Activated CD4-positive, alpha-beta T cell treated with anti-CD3 and anti-CD28 coated beads, Interleukin-2, amount 50 U/mL, for 4 hours (primary cell): ENCODE results near the gene DNMT3L.
A peak's percentile ranks its signal among the peaks of the same experiment; 100 is the strongest.
"Not testable (repeated sequence)": the region's sequence is repeated elsewhere in the genome, so short reads cannot be mapped to it uniquely, and the experiment has no call there.

ENCODE experiments used
- DNase-seq, 2 experiments: peaks; one replicate each; pipeline ENCODE4 v3.0.0-alpha.2; 2020

Gene DNMT3L

DNA sequence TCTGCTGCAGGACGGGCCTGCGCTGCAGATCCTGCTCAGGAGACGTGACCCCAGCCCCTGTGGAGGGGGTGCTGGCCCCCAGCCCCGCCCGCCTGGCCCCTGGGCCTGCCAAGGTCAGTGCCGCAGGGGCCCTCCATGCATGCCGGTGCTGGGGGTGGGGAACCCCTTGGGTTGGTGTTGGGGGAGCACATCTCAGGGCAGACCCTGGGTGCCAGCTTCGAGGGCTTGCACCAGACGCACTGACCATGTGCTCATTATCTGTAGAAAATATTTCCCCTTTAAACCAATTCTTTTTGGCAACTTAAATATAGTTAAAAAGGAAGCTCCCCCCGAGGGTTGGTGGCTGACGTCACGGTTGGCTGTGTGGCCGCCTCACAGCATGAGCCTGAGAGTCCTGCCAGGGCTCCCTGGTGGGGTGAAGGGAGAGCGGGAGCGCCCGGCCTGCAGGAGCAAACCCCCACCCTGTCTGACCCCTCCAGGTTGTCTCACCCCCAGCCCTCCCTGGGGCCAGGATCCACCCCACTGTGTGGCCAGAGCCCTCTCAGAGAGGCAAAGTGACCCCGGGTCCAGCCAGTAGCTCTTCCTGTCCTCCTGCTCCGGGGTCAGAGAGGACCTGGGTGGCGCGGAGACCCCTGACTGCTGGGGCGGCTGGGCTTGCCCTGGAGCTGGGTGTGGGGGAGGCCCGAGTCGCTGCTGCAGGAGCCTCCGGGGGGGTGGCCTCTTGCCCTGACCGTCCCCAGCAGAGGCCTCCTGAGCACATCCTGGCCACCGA lies 32.9 kb upstream of the DNMT3L start:
- no peak for DNase-seq

DNA sequence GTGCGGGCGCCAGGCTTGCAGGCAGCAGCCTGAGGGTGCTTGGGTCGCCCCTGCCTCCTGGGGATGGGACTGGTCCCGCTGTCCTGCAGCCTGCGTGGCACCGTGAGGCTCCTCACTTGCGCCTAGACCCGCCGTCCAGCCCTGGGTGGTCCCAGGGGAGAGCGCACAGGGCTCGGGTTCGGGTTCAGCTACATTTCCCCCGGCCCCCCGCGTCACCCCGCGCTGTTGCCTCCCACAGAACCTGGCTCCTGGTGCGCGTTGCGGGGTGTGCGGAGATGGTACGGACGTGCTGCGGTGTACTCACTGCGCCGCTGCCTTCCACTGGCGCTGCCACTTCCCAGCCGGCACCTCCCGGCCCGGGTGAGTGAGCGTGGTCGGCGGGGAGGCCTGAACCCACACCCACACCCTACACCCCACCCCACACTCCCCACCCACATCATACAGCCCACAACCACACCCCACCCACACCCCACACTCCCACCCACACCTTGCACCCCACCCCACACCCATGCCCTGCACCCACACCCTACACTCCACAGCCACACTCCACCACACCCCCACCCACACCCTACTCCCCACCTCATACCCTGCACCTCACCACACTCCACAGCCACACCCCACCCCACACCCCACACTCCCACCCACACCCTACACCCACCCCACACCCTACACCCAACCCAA lies 32.0 kb upstream of the DNMT3L start:
- DNase-seq: peak; percentile 28 to 36

- no peak for DNase-seq
Measured at GRCh38 chr21:44292812-44293195, 31.1 kb upstream of the DNMT3L start.

- DNase-seq: no peak
Measured at GRCh38 chr21:44291936-44292811, 30.5 kb upstream of the DNMT3L start.

DNA sequence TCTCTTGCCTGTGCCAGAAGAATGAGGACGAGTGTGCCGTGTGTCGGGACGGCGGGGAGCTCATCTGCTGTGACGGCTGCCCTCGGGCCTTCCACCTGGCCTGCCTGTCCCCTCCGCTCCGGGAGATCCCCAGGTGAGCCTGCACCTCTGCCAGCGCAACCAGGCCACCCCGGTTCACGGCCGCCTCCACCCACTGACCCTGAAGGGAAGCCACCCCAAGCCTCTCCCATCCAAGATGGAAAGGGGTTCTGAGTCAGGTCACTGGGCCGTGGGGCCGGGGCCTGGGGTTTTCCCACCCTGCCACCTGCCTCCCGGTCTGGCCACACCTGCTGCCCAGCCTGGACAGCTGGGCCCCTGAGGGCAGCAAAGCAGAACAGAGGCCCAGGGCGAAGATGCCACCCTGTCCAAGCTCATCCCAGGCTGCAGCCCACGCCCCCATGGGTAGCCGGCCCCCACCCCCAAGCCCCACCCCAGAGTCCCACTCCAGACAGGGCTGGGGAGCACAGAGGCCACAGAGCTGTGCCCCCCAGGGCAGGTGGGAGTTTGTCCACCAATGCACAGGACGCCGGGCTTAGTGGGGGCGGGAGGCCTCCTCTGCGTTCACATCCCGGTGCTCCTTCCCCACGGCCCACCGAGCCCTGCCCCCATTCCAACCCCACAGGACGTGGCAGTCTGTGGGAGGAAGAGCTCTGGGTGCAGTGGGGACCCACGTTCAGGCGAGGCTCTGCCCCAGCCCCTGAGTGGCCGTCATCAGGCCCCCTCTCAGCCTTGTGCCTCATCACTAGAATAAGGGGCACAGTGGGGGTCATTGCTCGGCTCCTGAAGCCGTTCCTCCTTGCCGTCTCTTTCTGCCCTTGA lies 29.6 kb upstream of the DNMT3L start:
- no peak for DNase-seq

GRCh38 chr21:44290327-44291077 lies 28.8 kb upstream of the DNMT3L start:
- DNase-seq: no peak

GRCh38 chr21:44289381-44290010 lies 27.8 kb upstream of the DNMT3L start:
- no peak for DNase-seq

DNA sequence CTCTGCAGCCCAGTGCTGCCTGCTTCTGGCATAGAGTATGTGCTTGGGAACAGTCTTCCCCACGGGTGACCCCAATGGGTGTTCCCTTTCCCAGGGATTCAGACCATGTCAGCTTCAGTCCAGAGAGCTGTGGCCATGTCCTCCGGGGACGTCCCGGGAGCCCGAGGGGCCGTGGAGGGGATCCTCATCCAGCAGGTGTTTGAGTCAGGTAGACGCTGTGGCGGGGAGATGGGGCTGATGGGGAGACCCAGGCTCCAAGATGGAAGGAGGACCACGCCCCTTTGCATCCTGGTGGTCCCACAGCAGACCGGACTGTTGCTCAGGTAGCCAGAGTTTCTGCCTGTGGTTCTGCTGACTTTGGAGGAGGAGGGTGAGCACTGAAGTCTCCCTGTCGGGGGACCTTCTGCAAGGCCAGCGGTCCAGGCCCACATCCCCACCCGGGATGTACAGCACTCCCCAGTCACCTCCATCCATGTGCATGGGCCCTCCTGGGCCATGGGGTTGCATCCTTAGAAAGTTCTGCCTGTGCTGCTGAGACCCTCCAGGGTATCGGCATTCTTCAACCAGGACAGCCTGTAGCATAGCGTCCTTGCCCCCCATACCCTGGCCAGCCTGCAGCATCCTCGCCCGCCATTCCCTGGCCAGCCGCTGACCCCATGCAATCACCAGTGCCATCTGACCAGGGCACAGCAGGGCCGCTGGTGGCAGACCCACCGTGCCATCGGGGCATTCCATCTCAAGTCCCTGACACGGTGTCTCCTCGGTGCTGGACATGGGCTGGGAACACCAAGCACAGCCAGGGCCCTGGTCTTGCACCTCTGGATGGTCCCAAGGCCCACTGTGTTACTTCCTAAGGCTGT lies 26.8 kb upstream of the DNMT3L start:
- no peak for DNase-seq

DNA sequence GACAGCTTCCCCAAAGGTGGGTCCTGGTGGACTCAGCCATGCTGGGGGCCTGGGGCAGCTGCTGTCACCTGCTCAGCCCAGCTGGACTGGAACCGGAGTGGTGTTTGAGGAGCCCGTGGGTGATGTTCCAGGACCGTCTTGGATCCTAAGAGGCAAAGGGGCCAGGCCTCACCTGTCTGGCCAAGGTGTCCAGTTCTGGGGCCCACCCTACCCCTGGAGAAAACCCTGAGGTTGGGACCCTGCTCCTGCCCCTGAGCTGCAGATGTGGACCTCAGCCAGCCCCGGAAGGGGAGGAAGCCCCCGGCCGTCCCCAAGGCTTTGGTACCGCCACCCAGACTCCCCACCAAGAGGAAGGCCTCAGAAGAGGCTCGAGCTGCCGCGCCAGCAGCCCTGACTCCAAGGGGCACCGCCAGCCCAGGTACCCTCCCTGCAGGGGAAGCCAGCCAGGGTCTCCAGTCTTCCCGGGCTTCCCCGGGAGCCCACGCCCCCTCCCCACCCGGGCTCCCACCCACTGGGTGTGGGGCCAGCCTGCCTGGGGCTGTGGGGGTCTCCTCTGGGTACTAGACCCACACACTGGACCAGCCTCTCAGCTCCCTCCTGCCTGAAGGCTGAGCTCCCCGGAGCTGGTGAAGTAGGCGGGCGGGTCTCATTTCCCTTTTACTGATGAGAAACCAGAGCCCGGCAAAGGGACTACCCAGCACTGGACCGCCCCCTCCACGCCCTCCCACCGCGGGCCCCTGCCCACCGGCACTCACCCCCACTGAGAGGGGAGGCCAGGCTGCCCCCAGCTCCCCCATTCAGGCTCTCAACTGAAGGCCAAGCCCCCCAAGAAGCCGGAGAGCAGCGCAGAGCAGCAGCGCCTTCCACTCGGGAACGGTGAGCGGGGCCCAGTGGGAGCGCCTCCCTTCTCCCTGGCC lies 25.3 kb upstream of the DNMT3L start:
- no peak for DNase-seq

DNA sequence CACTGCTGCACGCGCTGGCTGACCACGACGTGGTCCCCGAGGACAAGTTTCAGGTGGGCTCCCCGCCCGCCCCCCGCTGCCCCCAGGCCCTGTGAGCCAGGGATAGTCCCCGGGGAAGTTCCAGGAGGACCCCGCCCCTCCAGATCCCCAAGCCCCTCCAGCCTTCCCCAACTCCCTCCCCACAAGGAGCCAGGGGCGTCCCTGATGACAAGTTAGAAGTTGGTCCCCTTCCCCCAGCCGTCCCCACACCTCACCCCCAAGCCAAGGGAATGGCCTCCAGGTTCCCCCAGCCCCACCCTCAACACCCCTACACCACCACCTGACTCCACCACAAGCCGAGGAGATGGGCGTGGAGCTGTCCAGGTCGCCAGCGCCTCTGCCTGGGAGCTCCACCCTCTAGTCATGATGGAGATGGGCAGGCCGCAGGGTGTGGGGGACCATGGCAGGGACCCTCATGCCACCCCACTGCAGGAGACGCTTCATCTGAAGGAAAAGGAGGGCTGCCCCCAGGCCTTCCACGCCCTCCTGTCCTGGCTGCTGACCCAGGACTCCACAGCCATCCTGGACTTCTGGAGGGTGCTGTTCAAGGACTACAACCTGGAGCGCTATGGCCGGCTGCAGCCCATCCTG lies 24.5 kb upstream of the DNMT3L start:
- no peak for DNase-seq

DNA sequence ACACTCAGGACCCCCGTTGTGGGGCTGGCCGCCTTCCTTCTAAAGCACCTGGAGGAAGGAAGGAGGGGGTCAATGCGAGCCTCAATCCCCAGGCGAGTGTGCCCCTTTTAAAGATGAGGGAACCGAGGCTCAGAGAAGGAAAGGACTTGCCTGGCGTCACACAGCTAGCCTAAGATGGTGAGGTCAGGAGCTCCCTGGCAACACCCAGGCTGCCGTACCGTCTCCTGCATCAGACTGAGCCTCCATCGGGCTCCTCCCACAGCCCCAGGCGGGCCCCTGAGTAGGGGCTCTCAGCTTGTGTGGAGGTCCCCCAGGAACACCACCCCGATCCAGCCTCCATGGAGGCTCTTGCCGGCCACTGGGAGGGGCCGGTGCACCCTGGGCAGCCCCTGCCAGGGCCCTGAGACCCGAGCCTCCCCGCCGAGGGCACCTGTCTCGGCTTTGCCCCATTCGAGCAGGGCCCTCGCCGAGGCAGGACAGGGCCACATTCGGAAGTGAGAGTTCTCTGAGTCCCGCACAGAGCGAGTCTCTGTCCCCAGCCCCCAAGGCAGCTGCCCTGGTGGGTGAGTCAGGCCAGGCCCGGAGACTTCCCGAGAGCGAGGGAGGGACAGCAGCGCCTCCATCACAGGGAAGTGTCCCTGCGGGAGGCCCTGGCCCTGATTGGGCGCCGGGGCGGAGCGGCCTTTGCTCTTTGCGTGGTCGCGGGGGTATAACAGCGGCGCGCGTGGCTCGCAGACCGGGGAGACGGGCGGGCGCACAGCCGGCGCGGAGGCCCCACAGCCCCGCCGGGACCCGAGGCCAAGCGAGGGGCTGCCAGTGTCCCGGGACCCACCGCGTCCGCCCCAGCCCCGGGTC lies 23.7 kb upstream of the DNMT3L start, which contains the start of gene AIRE:
Gene AIRE, plus strand, starts transcription at position 739 of the 855 bp plus-strand sequence. CDS start 131 bp downstream, outside the sequence.
- DNase-seq: no peak

DNA sequence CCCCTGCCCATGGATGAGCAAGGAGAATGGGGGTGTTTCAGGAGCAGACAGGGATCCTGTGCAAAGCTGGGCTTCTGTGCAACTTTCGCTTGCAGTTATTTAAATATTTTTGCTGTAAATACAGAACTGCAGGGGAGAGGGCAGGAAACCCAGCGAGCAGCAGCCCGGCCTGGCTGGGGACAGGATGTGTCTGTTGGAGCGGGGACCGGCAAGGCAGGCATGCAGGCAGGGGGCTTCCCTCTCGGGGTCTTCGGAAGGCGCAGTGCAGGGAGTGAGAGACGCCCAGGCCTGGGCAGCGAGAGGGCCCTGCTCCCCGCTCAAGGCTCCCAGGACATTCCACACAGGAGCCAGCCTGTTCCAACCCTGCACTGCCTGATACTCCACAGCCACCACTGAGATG lies 22.3 kb upstream of the DNMT3L start:
- no peak for DNase-seq

DNA sequence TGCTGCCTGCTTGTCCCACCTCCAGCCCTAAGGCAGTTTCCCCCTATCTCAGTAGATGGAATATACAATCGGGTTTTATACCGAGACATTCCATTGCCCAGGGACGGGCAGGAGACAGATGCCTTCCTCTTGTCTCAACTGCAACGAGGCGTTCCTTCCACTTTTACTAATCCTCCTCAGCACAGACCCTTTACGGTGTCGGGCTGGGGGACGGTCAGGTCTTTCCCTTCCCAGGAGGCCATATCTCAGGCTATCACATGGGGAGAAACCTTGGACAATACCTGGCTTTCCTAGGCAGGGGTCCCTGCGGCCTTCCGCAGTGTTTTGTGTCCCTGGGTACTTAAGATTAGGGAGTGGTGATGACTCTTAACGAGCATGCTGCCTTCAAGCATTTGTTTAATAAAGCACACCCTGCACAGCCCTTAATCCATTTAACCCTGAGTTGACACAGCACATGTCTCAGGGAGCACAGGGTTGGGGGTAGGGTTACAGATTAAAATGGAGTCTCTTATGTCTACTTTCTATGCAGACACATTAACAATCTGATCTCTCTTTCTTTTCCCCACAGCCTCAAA lies 21.6 kb upstream of the DNMT3L start:
- DNase-seq: not testable (repeated sequence)

- DNase-seq: no peak
Measured at GRCh38 chr21:44282370-44282769, 20.7 kb upstream of the DNMT3L start.

DNA sequence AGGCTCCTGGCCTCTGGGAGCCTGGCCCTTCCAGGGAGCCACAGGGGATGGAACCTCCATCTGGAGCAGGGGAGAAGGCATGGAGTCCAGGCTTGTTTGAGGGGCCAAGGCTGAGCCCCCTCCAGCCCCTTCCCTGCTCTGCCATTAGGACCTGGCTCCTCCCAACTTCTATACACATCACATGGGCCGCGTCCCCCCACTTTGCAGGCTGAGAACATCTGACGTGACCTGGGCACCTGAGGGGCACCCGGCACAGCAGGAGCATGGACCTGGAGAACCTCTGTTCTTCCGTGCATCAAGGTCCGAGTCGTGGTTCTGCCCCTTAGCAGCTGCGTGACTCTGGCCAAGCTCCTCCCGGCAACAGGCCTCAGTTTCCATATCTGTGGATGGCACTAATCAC lies 20.1 kb upstream of the DNMT3L start:
- DNase-seq: no peak

DNA sequence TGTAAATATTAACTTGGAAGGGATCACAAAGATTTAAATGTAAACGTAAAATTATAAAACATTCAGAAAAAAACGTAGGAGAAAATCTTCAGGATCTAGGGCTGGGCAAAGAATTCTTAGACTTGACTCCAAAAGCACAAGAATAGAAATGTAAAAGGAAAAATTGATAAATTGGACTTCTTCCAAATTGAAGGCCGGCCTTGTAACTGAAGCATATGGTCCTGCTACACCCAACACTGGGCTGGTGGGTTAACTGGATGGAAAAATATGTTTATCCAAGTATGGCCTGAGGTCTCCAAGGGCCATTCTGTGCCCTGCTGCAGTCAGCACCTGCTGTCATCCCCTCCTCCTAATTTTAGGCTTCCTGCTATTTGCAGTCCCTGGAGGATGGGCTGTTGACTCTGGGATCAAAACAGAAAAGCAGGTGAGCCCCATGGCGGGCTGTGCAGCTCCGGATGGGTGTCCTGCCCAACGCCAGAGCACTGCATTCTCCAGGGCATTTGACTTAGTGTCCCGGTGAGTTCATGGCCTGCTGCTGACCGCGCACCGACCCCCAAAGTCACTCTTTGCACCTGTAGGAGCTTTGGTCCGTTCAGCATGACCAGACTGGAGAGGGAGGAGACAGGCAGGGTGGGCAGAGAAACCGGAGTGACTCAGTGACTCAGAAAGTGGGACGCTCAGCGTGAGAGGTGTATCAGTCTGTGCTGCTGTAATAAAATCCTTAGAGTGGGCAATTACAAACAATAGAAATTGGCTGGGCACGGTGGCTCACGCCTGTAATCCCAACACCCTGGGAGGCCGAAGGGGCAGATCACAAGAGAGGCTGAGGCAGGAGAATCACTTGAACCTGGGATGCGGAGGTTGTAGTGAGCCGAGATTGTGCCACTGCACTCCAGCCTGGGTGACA lies 17.9 kb upstream of the DNMT3L start:
- DNase-seq: no peak
